Chondrocyte (in vitro differentiated cells): ENCODE results near the gene DPYD. TPM values are rescaled to one million over a fixed set of nuclear protein-coding genes. Genes with fewer than 3 reads are reported as not detected.

Source experiments
- DNase-seq: peaks from one replicate; pipeline ENCODE4 v3.0.0; 2021; ENCODE audit warnings: mixed read lengths, low spot score
- H3K27ac Mint-ChIP-seq: one replicate; pipeline ENCODE4 v1.8.0; 2021; ENCODE audit warnings: mild to moderate bottlenecking, moderate library complexity, mixed read lengths; ENCODE audit not compliant: unreplicated experiment
- H3K27me3 Mint-ChIP-seq: 2 replicates; pipeline ENCODE4 v1.8.0; 2021; ENCODE audit warnings: low read depth, mixed read lengths
- H3K36me3 Mint-ChIP-seq: 2 replicates; pipeline ENCODE4 v1.8.0; 2021; ENCODE audit warnings: low read depth, mixed read lengths
- H3K4me1 Mint-ChIP-seq: 2 replicates; pipeline ENCODE4 v1.8.0; 2021; ENCODE audit warnings: low read depth, mild to moderate bottlenecking, mixed read lengths
- H3K4me3 Mint-ChIP-seq: one replicate; pipeline ENCODE4 v1.8.0; 2021; ENCODE audit warnings: mild to moderate bottlenecking, moderate library complexity, mixed read lengths; ENCODE audit not compliant: unreplicated experiment
- H3K9me3 Mint-ChIP-seq: 2 replicates; pipeline ENCODE4 v1.8.0; 2021; ENCODE audit warnings: low read depth, mixed read lengths
- CTCF ChIP-seq: fragments of 200-600 bp; sonication (generic); IDR thresholded peaks from 2 replicates; pipeline ENCODE4 v1.5.0; 2021; ENCODE audit warnings: antibody characterized with exemption, mild to moderate bottlenecking, moderate library complexity
- total RNA-seq: library from RNA; stranded (reverse); gene quantifications from 3 replicates; pipeline ENCODE4 v1.2.1, GENCODE V29; 2021

DPYD gene
- total RNA-seq, 1 donor from 2014 or later = 5.3 TPM

DNA sequence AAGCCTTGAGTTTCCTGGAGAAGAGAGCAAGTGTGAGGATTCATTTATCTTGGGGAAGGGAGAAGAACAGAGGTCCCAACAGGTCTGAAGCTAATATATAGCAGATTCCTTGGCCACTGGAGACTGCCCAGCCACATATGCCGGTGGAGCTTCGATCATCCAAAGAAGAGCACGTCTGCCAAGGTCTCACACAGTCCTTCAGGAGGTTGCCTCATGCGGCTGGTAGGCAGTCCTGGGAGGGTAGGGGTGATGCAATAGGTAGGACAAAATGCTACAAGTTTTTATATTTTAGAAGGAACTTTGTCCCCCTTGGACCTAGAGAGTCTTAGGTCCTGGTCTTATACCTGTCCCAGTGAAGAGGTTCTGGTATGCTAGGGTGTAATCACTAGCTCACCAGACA is 582.5 kb downstream of the DPYD start:
- Mint-ChIP-seq H3K27ac (no peak overlapping the region), H3K9me3 (no peaks in the 10 kb centered on the region), H3K36me3 (peaks cover 1% of the 10 kb centered on the region), H3K27me3 (no peaks in the 10 kb centered on the region), H3K4me3 (no peak overlapping the region), H3K4me1 (peaks cover 34% of the 10 kb centered on the region)
- TF ChIP-seq CTCF = no peak
- DNase-seq = no peak

DNA sequence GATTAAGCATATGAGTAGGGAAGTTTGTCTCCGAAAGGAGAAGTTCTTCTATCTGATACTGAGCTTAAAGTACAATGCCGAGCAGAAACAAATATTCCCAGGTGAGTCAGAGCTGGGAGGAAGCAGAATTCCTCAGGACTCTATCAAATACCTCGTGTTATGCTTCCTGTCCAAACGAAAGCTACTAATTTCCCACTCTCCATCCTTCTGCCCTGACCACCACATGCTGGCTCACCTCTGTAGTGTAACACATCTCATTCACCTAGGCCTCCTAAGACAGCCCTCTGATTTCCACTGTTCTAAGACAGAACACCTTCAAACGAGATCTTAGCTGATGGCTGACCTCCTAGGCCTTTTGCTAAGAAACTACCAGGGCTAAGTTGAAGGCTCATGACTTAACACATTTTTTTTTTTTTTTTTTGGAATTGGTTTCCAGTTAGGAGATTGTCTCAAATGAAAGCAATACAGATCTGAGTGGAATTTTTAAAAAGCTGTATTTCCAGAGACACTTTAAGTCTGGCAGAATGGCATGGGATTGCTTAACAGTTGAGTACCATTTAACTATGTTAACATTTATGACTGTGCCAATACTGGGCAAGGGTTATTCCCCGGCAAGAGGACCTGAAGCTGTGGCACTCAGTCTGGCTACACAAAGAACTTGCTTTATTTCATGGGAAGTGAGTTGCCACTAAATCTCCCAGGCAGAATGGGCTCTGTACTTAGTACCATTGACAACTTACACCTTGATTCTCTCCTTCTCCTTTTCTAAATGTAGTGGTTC is 583.4 kb downstream of the DPYD start:
- H3K4me1 Mint-ChIP-seq = peaks cover 43% of the 10 kb centered on the region
- no peak overlapping the region for H3K4me3 Mint-ChIP-seq
- no peak for TF ChIP-seq CTCF
- no peak overlapping the region for H3K27ac Mint-ChIP-seq
- H3K27me3 Mint-ChIP-seq = no peaks in the 10 kb centered on the region
- H3K36me3 Mint-ChIP-seq = peaks cover 1% of the 10 kb centered on the region
- no peak for DNase-seq
- H3K9me3 Mint-ChIP-seq = no peaks in the 10 kb centered on the region

- no peak for TF ChIP-seq CTCF
- DNase-seq = no peak
- Mint-ChIP-seq H3K27me3 (no peaks in the 10 kb centered on the region), H3K4me1 (peaks cover 43% of the 10 kb centered on the region), H3K27ac (peak overlapping the region; percentile 72), H3K9me3 (no peaks in the 10 kb centered on the region), H3K36me3 (peaks cover 1% of the 10 kb centered on the region), H3K4me3 (no peak overlapping the region)
Observed at GRCh38 chr1:97334454-97334853, 586.4 kb downstream of the DPYD start.

DNA sequence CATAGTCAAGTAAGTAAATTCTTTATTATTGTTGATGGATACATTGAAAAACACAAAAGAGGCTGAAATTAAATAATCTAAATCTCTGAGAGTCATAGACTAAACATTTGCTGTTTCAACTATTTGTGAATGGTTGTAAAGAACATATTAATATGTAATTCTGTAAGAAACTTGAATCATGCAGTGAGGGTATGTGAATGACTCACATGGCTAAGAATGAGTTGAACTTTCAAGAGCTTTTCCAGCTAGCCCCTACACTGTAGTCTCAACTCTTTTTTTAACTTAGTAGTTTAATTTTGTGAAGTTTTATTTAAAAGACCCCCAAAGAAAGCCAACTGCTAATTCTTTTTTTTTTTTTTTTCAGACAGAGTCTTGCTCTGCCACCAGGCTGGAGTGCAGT is 588.1 kb downstream of the DPYD start:
- H3K36me3 Mint-ChIP-seq = no peaks in the 10 kb centered on the region
- H3K27ac Mint-ChIP-seq = peak overlapping the region; percentile 70
- H3K9me3 Mint-ChIP-seq = no peaks in the 10 kb centered on the region
- DNase-seq = no peak
- peaks cover 43% of the 10 kb centered on the region for H3K4me1 Mint-ChIP-seq
- H3K4me3 Mint-ChIP-seq = no peak overlapping the region
- no peaks in the 10 kb centered on the region for H3K27me3 Mint-ChIP-seq
- peak; percentile 13 for TF ChIP-seq CTCF

GRCh38 chr1:97331165-97331564 is 589.7 kb downstream of the DPYD start:
- no peak overlapping the region for H3K4me3 Mint-ChIP-seq
- no peak for DNase-seq
- H3K36me3 Mint-ChIP-seq = no peaks in the 10 kb centered on the region
- H3K9me3 Mint-ChIP-seq = no peaks in the 10 kb centered on the region
- TF ChIP-seq CTCF = no peak
- peaks cover 39% of the 10 kb centered on the region for H3K4me1 Mint-ChIP-seq
- H3K27ac Mint-ChIP-seq = no peak overlapping the region
- no peaks in the 10 kb centered on the region for H3K27me3 Mint-ChIP-seq
